ENCODE data around the gene TNK1. TPM values are rescaled to one million over a fixed set of nuclear protein-coding genes. Genes with fewer than 3 reads are reported as not detected.

TNK1 gene
- polyA plus RNA-seq, 3 donors, result not detected

Other genes with a start within 250 kb of the TNK1 start
- 100 to 1,000 TPM in 2 of 3 donors, 10 to 100 TPM in 1; 82.0 to 126 (median 114) TPM for gene ASGR1, start 201.7 kb upstream of the TNK1 start, polyA plus RNA-seq
- gene DLG4, start 161.3 kb upstream of the TNK1 start, polyA plus RNA-seq, result 10 to 100 TPM in 1 of 3 donors, under 1 TPM in 2; 0.37 to 42.6 (median 0.39) TPM
- 1,000 to 10,000 TPM in 1 of 3 donors, 100 to 1,000 TPM in 2; 152 to 1,231 (median 154) TPM for gene ACADVL, start 161.2 kb upstream of the TNK1 start, polyA plus RNA-seq
- 1 to 10 TPM; 6.7 to 7.8 (median 7.0) TPM for gene DVL2, start 146.6 kb upstream of the TNK1 start, polyA plus RNA-seq
- gene PHF23, start 141.6 kb upstream of the TNK1 start, polyA plus RNA-seq, result 10 to 100 TPM; 12.0 to 18.0 (median 12.9) TPM
- 1,000 to 10,000 TPM; 1,029 to 2,937 (median 2,814) TPM for gene GABARAP, start 138.6 kb upstream of the TNK1 start, polyA plus RNA-seq
- 100 to 1,000 TPM in 1 of 3 donors, 10 to 100 TPM in 2; 29.5 to 198 (median 38.3) TPM for gene CTDNEP1, start 129.4 kb upstream of the TNK1 start, polyA plus RNA-seq
- 10 to 100 TPM; 36.1 to 49.5 (median 44.1) TPM for gene ELP5, start 128.9 kb upstream of the TNK1 start, polyA plus RNA-seq
- 10 to 100 TPM in 1 of 3 donors, 1 to 10 TPM in 1, under 1 TPM in 1; 0.49 to 13.4 (median 2.1) TPM for gene CLDN7, start 118.6 kb upstream of the TNK1 start, polyA plus RNA-seq
- not detected for gene SLC2A4, start 99.4 kb upstream of the TNK1 start, polyA plus RNA-seq
- not detected for gene YBX2, start 86.5 kb upstream of the TNK1 start, polyA plus RNA-seq
- 100 to 1,000 TPM; 465 to 511 (median 485) TPM for gene EIF5A, start 73.5 kb upstream of the TNK1 start, polyA plus RNA-seq
- gene GPS2, start 65.7 kb upstream of the TNK1 start, polyA plus RNA-seq, result 100 to 1,000 TPM in 1 of 3 donors, 10 to 100 TPM in 2; 53.5 to 162 (median 59.6) TPM
- 10 to 100 TPM in 1 of 3 donors, under 1 TPM in 2; 0.35 to 42.6 (median 0.44) TPM for gene NEURL4, start 51.8 kb upstream of the TNK1 start, polyA plus RNA-seq
- gene ACAP1, start 44.6 kb upstream of the TNK1 start, polyA plus RNA-seq, result 10 to 100 TPM; 32.1 to 68.5 (median 40.5) TPM
- 1 to 10 TPM; 3.4 to 5.6 (median 3.6) TPM for gene KCTD11, start 28.9 kb upstream of the TNK1 start, polyA plus RNA-seq
- gene TMEM95, start 25.9 kb upstream of the TNK1 start, polyA plus RNA-seq, result not detected
- 10 to 100 TPM; 37.6 to 70.4 (median 45.7) TPM for gene PLSCR3, start 13.4 kb downstream of the TNK1 start, polyA plus RNA-seq
- gene TMEM256, start 23.0 kb downstream of the TNK1 start, polyA plus RNA-seq, result 10 to 100 TPM; 39.2 to 81.4 (median 72.6) TPM
- gene NLGN2, start 26.8 kb downstream of the TNK1 start, polyA plus RNA-seq, result under 1 TPM in 1 of 3 donors, not detected in 2; 0.55 TPM
- not detected for gene SPEM1, start 39.2 kb downstream of the TNK1 start, polyA plus RNA-seq
- not detected for gene SPEM2, start 44.5 kb downstream of the TNK1 start, polyA plus RNA-seq
- not detected for gene SPEM3, start 47.8 kb downstream of the TNK1 start, polyA plus RNA-seq
- gene TMEM102, start 54.3 kb downstream of the TNK1 start, polyA plus RNA-seq, result 10 to 100 TPM in 1 of 3 donors, 1 to 10 TPM in 2; 5.1 to 11.3 (median 9.8) TPM
- gene FGF11, start 58.4 kb downstream of the TNK1 start, polyA plus RNA-seq, result 1 to 10 TPM in 1 of 3 donors, not detected in 2; 2.2 TPM
- 10 to 100 TPM in 2 of 3 donors, 1 to 10 TPM in 1; 9.3 to 15.7 (median 14.7) TPM for gene CHRNB1, start 64.0 kb downstream of the TNK1 start, polyA plus RNA-seq
- gene ZBTB4, start 98.5 kb downstream of the TNK1 start, polyA plus RNA-seq, result 1 to 10 TPM; 3.4 to 8.1 (median 4.4) TPM
- gene SLC35G6, start 100.4 kb downstream of the TNK1 start, polyA plus RNA-seq, result not detected
- 10 to 100 TPM; 12.1 to 27.9 (median 25.4) TPM for gene POLR2A, start 103.3 kb downstream of the TNK1 start, polyA plus RNA-seq
- gene TNFSF12, start 168.0 kb downstream of the TNK1 start, polyA plus RNA-seq, result 10 to 100 TPM; 37.7 to 98.3 (median 50.2) TPM
- gene TNFSF13, start 177.7 kb downstream of the TNK1 start, polyA plus RNA-seq, result 100 to 1,000 TPM; 236 to 523 (median 491) TPM
- 100 to 1,000 TPM in 1 of 3 donors, 1 to 10 TPM in 2; 2.9 to 140 (median 5.6) TPM for gene SENP3, start 180.8 kb downstream of the TNK1 start, polyA plus RNA-seq
- 100 to 1,000 TPM; 642 to 884 (median 744) TPM for gene CD68, start 198.5 kb downstream of the TNK1 start, polyA plus RNA-seq
- gene MPDU1, start 202.8 kb downstream of the TNK1 start, polyA plus RNA-seq, result 100 to 1,000 TPM; 100 to 107 (median 103) TPM
- gene SOX15, start 209.0 kb downstream of the TNK1 start, polyA plus RNA-seq, result 1 to 10 TPM in 2 of 3 donors, under 1 TPM in 1; 0.86 to 1.2 (median 1.1) TPM
- gene FXR2, start 233.8 kb downstream of the TNK1 start, polyA plus RNA-seq, result 10 to 100 TPM in 1 of 3 donors, 1 to 10 TPM in 2; 6.2 to 23.0 (median 9.2) TPM
- gene SAT2, start 246.7 kb downstream of the TNK1 start, polyA plus RNA-seq, result 100 to 1,000 TPM in 1 of 3 donors, 10 to 100 TPM in 2; 83.4 to 155 (median 89.8) TPM
- under 1 TPM in 2 of 3 donors, not detected in 1; 0.43 TPM for gene SHBG, start 249.0 kb downstream of the TNK1 start, polyA plus RNA-seq